GDM1 (cell line): Measurements from ENCODE around the gene IFITM5.
A peak's percentile ranks its signal among the peaks of the same experiment; 100 is the strongest.
"Not testable (repeated sequence)": the region's sequence is repeated elsewhere in the genome, so short reads cannot be mapped to it uniquely, and the experiment has no call there.

Experiments
- DNase-seq: peaks from one replicate; lab custom pipeline; 2025; lab: John Stamatoyannopoulos, UW

The IFITM5 gene

DNA sequence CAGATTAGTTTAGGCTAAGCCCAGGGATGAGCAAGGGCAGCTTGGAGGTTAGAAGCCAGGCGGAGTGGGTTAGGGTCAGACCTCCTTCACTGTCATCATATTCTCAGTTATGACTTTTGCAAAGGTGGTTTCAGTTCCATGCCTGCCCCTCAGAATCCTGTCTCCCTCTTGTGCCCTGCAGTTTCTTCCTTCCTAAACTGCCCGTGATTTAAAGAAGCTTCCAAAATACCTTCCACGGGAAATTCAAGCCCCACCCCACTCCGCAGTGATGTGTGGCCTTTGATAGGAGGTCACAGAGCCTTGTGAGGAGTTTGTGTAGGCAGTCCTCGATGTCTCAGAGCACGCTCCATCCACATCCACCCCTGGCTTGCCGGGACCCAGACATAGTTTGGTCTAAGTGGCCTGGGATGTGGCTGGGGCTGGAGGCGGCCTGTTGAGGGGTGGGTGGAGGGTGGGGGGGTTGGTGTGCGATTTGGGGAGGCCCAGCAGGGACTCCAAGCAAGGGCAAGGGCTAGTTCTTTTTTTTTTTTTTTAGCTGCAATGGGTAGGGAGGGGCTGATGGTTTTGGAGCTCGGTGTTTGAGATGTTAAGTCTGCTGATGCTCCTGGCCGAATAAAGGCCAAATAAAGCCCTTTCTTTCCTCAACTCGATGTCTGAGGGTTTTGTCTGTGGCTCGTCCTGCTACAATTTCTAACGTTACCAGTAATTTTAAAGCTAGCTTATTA, 12.9 kb upstream of the IFITM5 start:
- DNase-seq, result no peak

DNA sequence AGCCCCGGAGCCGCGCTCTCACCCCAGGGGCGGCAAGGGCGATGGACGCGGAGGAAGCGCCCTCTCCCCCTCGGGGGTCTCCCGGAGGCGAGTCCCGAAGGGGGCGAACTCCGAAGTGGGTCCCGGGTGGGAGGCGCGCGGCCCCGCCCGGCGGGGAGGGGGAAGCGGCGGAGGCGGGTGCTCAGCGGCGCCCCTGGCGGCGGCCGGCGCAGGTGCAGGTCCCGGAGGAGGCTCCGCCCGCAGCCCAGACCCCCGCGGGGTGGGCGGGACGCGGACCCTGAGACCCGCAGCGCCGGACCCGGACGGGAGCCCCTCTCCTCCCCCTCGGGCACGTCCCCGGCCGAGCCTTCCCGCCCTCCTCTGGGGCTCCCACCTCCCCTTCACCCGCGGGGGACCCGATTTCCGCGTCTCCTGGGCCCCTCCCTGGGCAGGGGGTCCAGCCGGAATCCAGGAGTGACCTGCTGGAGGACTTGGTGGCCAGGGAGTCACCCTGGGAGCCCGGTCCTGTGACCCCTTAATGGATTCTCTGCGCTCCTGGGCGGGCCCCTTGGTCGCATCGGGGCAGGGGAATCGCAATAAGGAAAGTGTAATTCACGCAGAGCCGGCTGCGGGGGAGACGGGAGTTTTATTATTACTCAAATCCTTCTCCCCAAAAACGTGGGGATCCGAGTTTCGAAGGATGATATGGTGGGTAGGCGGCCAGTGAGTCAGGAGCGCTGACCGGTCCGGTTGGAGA, 11.9 kb upstream of the IFITM5 start:
- DNase-seq, result not testable (repeated sequence)

GRCh38 chr11:309979-310572, 10.8 kb upstream of the IFITM5 start:
- DNase-seq, result not testable (repeated sequence)

DNA sequence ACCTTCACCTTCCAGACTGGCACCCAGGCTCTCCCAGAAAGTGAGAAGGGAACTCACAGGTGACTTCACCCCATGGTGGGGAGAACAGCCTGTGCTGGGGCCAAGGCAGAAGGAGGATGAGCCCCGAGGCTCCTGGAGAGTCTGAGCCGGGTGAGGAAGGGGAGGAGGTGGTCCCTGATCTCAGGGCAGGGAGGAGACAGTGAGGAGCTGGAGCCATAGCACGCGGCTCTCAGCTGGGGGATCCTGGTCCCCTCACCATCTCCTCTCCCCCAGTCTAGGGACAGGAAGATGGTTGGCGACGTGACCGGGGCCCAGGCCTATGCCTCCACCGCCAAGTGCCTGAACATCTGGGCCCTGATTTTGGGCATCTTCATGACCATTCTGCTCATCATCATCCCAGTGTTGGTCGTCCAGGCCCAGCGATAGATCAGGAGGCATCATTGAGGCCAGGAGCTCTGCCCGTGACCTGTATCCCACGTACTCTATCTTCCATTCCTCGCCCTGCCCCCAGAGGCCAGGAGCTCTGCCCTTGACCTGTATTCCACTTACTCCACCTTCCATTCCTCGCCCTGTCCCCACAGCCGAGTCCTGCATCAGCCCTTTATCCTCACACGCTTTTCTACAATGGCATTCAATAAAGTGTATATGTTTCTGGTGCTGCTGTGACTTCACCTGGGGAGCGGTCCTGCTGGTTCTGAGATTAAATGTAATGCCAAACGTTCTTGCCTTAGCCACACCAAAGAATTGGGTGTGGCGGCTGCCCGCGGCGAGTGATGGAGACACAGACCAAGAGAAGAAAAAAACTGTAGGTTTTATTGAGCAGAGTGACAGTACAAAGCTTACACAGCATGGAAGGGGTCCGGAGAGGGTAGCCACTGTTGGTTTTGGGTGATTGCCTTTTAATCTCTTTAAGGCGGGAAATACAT, 9.7 kb upstream of the IFITM5 start:
- DNase-seq, result not testable (repeated sequence)

GRCh38 chr11:307766-308708, 8.7 kb upstream of the IFITM5 start, which contains the start of gene IFITM2:
Gene IFITM2 (plus strand): TSS chr11:307816. CDS start chr11:308193, 377 bp downstream.
- peak; percentile 76 for DNase-seq

GRCh38 chr11:306645-307371, 7.5 kb upstream of the IFITM5 start:
- DNase-seq, result no peak

GRCh38 chr11:305844-306211, 6.5 kb upstream of the IFITM5 start:
- no peak for DNase-seq

DNA sequence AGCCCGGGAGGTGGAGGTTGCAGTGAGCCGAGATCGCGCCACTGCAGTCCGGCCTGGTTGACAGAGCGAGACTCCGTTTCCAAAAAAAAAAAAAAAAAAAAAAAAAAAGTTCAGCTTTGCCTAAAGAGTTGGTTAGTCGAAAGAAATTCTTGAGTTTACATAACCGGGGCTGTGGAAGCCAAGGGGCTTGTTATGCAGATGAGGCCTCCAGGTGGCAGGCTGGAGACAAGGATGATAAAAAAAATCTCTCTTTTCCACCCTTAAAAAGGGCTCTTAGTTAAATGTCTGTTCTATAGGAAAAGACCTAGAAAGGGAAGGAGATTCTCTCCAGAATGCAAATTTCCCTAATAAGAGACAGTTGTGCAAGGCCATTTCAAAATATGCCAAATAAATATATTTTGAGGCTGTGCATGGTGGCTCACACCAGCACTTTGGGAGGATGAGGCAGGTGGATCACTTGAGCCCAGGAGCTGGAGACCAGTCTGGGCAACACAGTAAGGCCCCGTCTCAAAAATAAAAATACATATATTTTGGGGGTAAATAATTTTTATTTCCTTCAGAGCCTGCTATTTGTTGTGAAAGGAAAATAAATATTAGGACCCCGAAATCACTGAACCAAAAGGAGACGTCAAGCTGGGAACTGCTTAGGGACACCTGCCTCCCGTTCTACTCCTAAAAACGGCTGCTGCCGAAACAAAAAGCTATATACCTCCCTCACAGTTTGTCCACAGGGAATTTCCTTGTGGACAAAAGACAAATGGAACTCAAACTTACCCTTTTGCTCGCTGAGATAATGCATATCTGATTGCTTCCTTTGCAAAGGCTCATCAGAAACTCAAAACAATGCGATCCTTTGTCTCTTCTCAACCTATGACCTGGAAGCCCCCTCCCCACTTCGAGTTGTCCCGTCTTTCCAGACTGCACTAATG, 5.9 kb upstream of the IFITM5 start:
- DNase-seq, result peak; percentile 46

DNA sequence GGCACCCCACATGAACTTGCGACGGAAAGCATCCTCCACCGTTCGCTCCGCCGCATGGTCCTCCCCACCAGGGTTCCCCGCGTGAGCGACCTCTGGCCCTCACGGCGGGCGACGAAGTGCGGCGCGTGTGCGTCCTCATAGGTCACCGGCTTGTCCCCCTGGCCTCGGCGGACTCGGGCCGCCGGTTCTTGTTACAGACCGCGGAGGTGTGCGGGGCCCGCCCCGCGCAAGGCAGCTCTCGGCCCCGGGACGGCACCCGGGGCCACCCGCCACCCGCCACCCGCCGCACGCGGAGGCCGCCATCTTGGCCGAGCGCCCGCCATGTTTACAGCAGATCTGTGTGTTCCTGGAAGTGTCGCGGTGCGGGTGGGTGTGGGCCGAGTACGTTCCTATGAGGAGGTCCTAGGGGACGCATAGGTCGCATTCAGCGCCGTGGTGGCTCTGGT, 4.8 kb upstream of the IFITM5 start:
- DNase-seq, result no peak

DNA sequence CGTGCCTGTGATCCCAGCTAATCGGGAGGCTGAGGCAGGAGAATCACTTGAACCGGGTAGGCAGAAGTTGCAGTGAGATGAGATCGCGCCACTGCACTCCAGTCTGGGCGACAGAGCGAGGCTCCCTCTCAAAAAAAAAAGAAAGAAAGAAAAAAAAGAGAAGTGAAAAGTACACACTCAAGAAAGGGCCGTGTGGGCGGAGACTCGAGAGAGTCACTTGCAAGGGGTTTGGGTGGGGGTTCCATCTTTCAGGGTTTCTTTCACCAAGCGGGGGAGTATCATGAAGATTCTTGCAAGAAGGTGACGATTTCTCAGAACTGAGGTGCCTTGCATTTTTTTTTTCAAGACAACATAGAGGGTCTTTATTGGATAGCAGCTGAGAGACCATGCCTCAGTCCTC, 4.0 kb upstream of the IFITM5 start:
- no peak for DNase-seq

- no peak for DNase-seq
These were observed 817 bp upstream of the IFITM5 start for GRCh38 chr11:299951-300735.

- no peak for DNase-seq
These were observed 790 bp downstream of the IFITM5 start for GRCh38 chr11:298406-299065.

DNA sequence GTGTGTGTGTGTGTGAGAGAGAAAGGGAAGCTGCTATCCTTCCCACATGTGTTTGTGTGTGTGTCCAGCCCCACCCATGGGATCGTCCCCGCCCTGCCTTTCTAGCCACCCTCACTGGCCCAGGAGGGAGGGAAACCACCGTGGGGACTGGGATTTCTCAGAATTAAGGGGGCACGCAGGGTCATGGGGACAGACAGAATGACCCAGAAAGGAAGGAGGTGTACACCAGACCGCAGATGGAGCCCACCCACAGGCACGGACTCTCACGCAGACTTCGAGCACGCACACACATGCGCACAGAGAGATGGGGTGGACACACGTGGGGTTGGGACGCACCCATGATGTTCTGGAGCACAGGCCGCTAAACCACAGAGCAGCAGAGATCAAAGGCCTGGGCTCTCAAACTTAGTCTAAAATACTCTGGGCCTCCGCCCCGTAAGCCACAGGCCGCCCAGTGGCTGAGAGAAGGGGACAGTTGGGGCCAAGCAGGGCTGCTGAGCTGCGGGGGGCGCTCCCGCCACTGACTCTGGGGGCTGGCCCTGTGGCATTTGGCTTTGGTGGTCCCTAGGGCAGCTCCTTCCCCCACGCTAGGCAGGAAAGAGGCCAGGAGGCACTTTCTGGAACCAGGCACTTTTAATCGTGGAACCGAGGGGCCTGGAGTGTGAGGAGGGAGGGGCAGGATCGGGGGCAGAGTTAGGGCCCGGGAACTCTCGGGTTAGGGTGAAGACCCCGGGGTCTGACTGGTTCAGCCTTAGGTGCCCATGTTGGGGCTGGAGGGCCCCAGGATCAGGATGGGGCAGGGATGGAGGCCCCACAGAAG, 1.5 kb downstream of the IFITM5 start:
- DNase-seq, result no peak

- DNase-seq, result no peak
These were observed 2.2 kb downstream of the IFITM5 start for GRCh38 chr11:297051-297585.

DNA sequence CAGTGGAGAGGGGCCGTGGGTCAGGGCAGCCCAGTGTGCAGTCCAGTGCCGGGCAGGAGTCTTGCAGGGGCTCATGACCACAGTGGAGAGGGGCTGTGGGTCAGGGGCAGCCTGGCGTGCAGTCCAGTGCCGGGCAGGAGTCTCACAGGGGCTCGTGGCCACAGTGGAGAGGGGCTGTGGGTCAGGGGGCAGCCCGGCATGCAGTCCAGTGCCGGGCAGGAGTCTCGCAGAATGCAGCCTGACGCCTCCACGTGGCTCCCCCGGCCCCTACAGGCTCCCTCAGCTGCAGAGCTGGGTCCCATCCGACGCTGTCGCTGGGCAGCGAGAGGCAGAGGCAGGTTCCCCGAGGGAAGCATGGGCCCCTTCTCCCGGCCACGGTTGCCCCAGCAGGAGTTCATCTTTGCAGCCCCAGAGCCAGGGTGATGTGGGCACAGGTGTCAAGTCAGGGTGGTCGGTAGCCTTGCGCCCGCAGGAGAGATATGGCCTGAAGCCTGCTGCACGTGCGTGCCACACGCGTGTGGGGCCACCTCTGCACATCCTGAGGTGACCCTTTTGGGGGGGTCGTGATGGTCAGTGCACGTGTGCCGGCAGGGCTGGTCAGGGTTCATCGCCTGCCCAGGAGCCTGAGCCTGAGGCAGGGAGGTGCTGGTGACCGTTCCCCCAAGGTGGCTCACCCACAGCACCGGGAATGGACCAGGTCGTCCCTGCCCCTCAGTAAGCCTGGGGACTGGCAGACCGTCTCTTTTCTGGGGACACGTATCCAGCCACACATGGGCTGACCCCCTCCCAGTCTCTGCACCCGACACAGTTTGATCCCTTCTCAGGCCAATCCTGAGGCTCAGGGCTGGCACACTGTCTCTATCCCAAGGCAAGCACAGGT, 2.9 kb downstream of the IFITM5 start:
- DNase-seq, result no peak
